SKM-1 (cell line): ENCODE results near the gene S100A7.
A peak's percentile ranks its signal among the peaks of the same experiment; 100 is the strongest.

Experiments used
- DNase-seq: peaks from one replicate; lab custom pipeline; 2025; ENCODE audit not compliant: unreplicated experiment; lab: John Stamatoyannopoulos, UW

S100A7 gene

GRCh38 chr1:153460551-153460950, at the start of gene S100A7:
Gene S100A7 (minus strand): TSS chr1:153460651. CDS start chr1:153459013, 1,638 bp downstream.
- DNase-seq, result no peak

GRCh38 chr1:153509729-153510354, 49.4 kb upstream of the S100A7 start:
- DNase-seq, result peak; percentile 82

GRCh38 chr1:153509036-153509435, 48.6 kb upstream of the S100A7 start:
- DNase-seq, result no peak

GRCh38 chr1:153507926-153508583, 47.6 kb upstream of the S100A7 start:
- DNase-seq, result no peak

- no peak for DNase-seq
Measured at GRCh38 chr1:153506831-153507413, 46.5 kb upstream of the S100A7 start.

GRCh38 chr1:153506386-153506785, 45.9 kb upstream of the S100A7 start:
- DNase-seq, result no peak

- DNase-seq, result no peak
Measured at GRCh38 chr1:153505576-153505975, 45.1 kb upstream of the S100A7 start.

GRCh38 chr1:153503766-153504165, 43.3 kb upstream of the S100A7 start:
- DNase-seq, result no peak

GRCh38 chr1:153498746-153499145, 38.3 kb upstream of the S100A7 start:
- DNase-seq, result no peak

- DNase-seq, result no peak
Measured at GRCh38 chr1:153495536-153495935, 35.1 kb upstream of the S100A7 start.

GRCh38 chr1:153494976-153495535, 34.6 kb upstream of the S100A7 start:
- peak; percentile 78 for DNase-seq

GRCh38 chr1:153493343-153493960, 33.0 kb upstream of the S100A7 start:
- DNase-seq, result no peak

- DNase-seq, result peak; percentile 94
Measured at GRCh38 chr1:153490272-153491051, 30.0 kb upstream of the S100A7 start.

- DNase-seq, result no peak
Measured at GRCh38 chr1:153488731-153489130, 28.3 kb upstream of the S100A7 start.

- no peak for DNase-seq
Measured at GRCh38 chr1:153487707-153488106, 27.3 kb upstream of the S100A7 start.

GRCh38 chr1:153485863-153486262, 25.4 kb upstream of the S100A7 start:
- DNase-seq, result no peak

GRCh38 chr1:153483776-153484175, 23.3 kb upstream of the S100A7 start:
- DNase-seq, result no peak

- no peak for DNase-seq
Measured at GRCh38 chr1:153481124-153481523, 20.7 kb upstream of the S100A7 start.

GRCh38 chr1:153478692-153479618, 18.5 kb upstream of the S100A7 start:
- no peak for DNase-seq
